IMR-90 (cell line): ENCODE results near the gene PLXDC1. TPM values are rescaled to one million over a fixed set of nuclear protein-coding genes. Genes with fewer than 3 reads are reported as not detected.

ENCODE experiments used
- ATAC-seq: fragments of 200-7000 bp; cut with Tn5 transposase; 2 replicates; pipeline ENCODE4 v1.9.1; 2020; ENCODE audit warnings: low read depth, mild to moderate bottlenecking, moderate library complexity
- BruUV-seq: library from RNA; stranded (reverse); fragments of 400-500 nt; replicated peaks from 2 replicates; lab custom pipeline; 2021; lab: Mats Ljungman, UMichigan
- CTCF ChIA-PET: fragments of 300-600 bp; formaldehyde crosslinking; extraction: SDS; loops from one replicate; lab custom pipeline; 2021; ENCODE audit warnings: antibody characterized with exemption; lab: Yijun Ruan, JAX
- POLR2A ChIA-PET: fragments of 300-600 bp; sonication (Branson Sonifier 250); formaldehyde crosslinking; loops from one replicate; lab custom pipeline; 2022; ENCODE audit warnings: antibody characterized with exemption; ENCODE audit not compliant: unreplicated experiment; lab: Charles Lee
- DNase-seq: peaks from one replicate; pipeline ENCODE4 v3.0.0; 2013
- H2AFZ ChIP-seq: replicated peaks from 2 replicates; pipeline ENCODE3; 2013; ENCODE audit warnings: low read length, mild to moderate bottlenecking; ENCODE audit not compliant: poor library complexity
- H2AK5ac ChIP-seq: 2 replicates; pipeline ENCODE4 v1.6.1; 2013; ENCODE audit warnings: low read depth, low read length, inconsistent platforms
- H2AK9ac ChIP-seq: replicated peaks from 2 replicates; pipeline ENCODE3; 2013; ENCODE audit warnings: mild to moderate bottlenecking, low read depth, low read length, moderate library complexity; ENCODE audit not compliant: poor library complexity
- H2BK120ac ChIP-seq: 2 replicates; pipeline ENCODE4 v1.6.1; 2013; ENCODE audit warnings: low read depth, low read length, inconsistent platforms
- H2BK15ac ChIP-seq: 3 replicates; pipeline ENCODE4 v1.6.1; 2013; ENCODE audit warnings: low read depth, low read length, inconsistent platforms
- H2BK20ac ChIP-seq: 2 replicates; pipeline ENCODE4 v1.6.1; 2013; ENCODE audit warnings: low read depth, mild to moderate bottlenecking, inconsistent platforms, low read length, moderate library complexity
- H2BK5ac ChIP-seq: 2 replicates; pipeline ENCODE4 v1.6.1; 2013; ENCODE audit warnings: mild to moderate bottlenecking, low read depth, low read length, inconsistent platforms; ENCODE audit not compliant: poor library complexity, severe bottlenecking
- H3K14ac ChIP-seq: replicated peaks from 2 replicates; pipeline ENCODE4 v1.6.1; 2013; ENCODE audit warnings: low read depth, low read length, inconsistent platforms
- H3K18ac ChIP-seq: 2 replicates; pipeline ENCODE4 v1.6.1; 2013; ENCODE audit warnings: low read depth, low read length, control low read depth
- H3K23ac ChIP-seq: 2 replicates; pipeline ENCODE4 v1.6.1; 2013; ENCODE audit warnings: low read depth, low read length, inconsistent platforms
- H3K27ac ChIP-seq: 2 replicates; pipeline ENCODE4 v1.5.1; 2013; ENCODE audit warnings: mild to moderate bottlenecking, control low read depth, low read length; ENCODE audit not compliant: insufficient read depth
- H3K27me3 ChIP-seq: 2 replicates; pipeline ENCODE4 v1.6.1; 2013; ENCODE audit warnings: low read length; ENCODE audit not compliant: control insufficient read depth, insufficient read depth
- H3K36me3 ChIP-seq: 2 replicates; pipeline ENCODE4 v1.6.1; 2013; ENCODE audit warnings: low read length, mixed read lengths; ENCODE audit not compliant: control insufficient read depth, insufficient read depth
- H3K4ac ChIP-seq: 2 replicates; pipeline ENCODE4 v1.6.1; 2013; ENCODE audit warnings: low read depth, low read length, inconsistent platforms
- H3K4me1 ChIP-seq: 2 replicates; pipeline ENCODE4 v1.6.1; 2013; ENCODE audit warnings: low read length, mixed read lengths; ENCODE audit not compliant: control insufficient read depth, insufficient read depth
- H3K4me2 ChIP-seq: 2 replicates; pipeline ENCODE4 v1.6.1; 2013; ENCODE audit warnings: low read depth, mild to moderate bottlenecking, control low read depth, low read length, moderate library complexity
- H3K4me3 ChIP-seq: 2 replicates; pipeline ENCODE4 v1.5.1; 2013; ENCODE audit warnings: low read depth, mild to moderate bottlenecking, control low read depth, low read length, moderate library complexity; ENCODE audit not compliant: insufficient read depth
- H3K56ac ChIP-seq: 2 replicates; pipeline ENCODE4 v1.6.1; 2013; ENCODE audit warnings: low read length, inconsistent platforms; ENCODE audit not compliant: insufficient read depth; ENCODE audit errors: extremely low read depth
- H3K79me1 ChIP-seq, 2 experiments: 2 replicates each; pipeline ENCODE4 v1.6.1; 2013; ENCODE audit warnings: low read length in 2 of 2, inconsistent platforms in 1 of 2, low read depth in 1 of 2
- H3K9ac ChIP-seq: 2 replicates; pipeline ENCODE4 v1.6.1; 2013; ENCODE audit warnings: low read depth, low read length, control low read depth
- H3K9me1 ChIP-seq: 2 replicates; pipeline ENCODE4 v1.6.1; 2013; ENCODE audit warnings: low read length, inconsistent platforms; ENCODE audit not compliant: insufficient read depth
- H3K9me3 ChIP-seq: 2 replicates; pipeline ENCODE4 v1.6.1; 2013; ENCODE audit warnings: low read length; ENCODE audit not compliant: control insufficient read depth, insufficient read depth
- H4K20me1 ChIP-seq: 2 replicates; pipeline ENCODE4 v1.6.1; 2013; ENCODE audit warnings: low read length, inconsistent platforms; ENCODE audit not compliant: insufficient read depth
- H4K5ac ChIP-seq: 2 replicates; pipeline ENCODE4 v1.6.1; 2013; ENCODE audit warnings: mild to moderate bottlenecking, low read depth, low read length, control low read depth
- H4K8ac ChIP-seq, 2 experiments: 2 replicates each; pipeline ENCODE4 v1.6.1; 2013; ENCODE audit warnings: low read depth in 2 of 2, low read length in 2 of 2, control low read depth in 1 of 2, inconsistent platforms in 1 of 2
- H4K91ac ChIP-seq: 2 replicates; pipeline ENCODE4 v1.6.1; 2013; ENCODE audit warnings: low read depth, low read length, inconsistent platforms; ENCODE audit not compliant: insufficient read depth
- BHLHE40 ChIP-seq: fragments of 150-350 bp; IDR thresholded peaks from 2 replicates; pipeline ENCODE4 v1.6.1; 2016; ENCODE audit warnings: mild to moderate bottlenecking, low read depth, low read length
- CEBPB ChIP-seq: IDR thresholded peaks from 2 replicates; pipeline ENCODE4 v1.6.1; 2012; ENCODE audit warnings: low read depth, low read length, improper control_type of control experiment
- CHD1 ChIP-seq: IDR thresholded peaks from 2 replicates; pipeline ENCODE4 v1.6.1; 2012; ENCODE audit warnings: low read depth, low read length, improper control_type of control experiment
- FOS ChIP-seq: fragments of 150-350 bp; IDR thresholded peaks from 2 replicates; pipeline ENCODE4 v1.6.1; 2016; ENCODE audit warnings: low read depth, low read length
- MAFK ChIP-seq: IDR thresholded peaks from 2 replicates; pipeline ENCODE4 v1.6.1; 2012; ENCODE audit warnings: low read depth, low read length, improper control_type of control experiment
- MAZ ChIP-seq: IDR thresholded peaks from 2 replicates; pipeline ENCODE4 v1.6.1; 2012; ENCODE audit warnings: low read depth, mild to moderate bottlenecking, low read length, improper control_type of control experiment, moderate library complexity, borderline replicate concordance
- RCOR1 ChIP-seq: IDR thresholded peaks from 2 replicates; pipeline ENCODE4 v1.6.1; 2012; ENCODE audit warnings: mild to moderate bottlenecking, low read length, improper control_type of control experiment; ENCODE audit not compliant: insufficient replicate concordance
- SMC3 ChIP-seq: fragments of 150-350 bp; IDR thresholded peaks from 2 replicates; pipeline ENCODE4 v1.6.1; 2016; ENCODE audit warnings: low read depth, mild to moderate bottlenecking, antibody characterized with exemption, low read length, moderate library complexity
- WGBS, 2 experiments: methylation state at CpG; one replicate each; pipeline versions ENCODE4 v1.1.5 to v1.1.7; 2013; ENCODE audit warnings: missing lambda C conversion rate in 2 of 2; ENCODE audit not compliant: insufficient read length in 1 of 2; ENCODE audit errors: extremely low coverage in 2 of 2; 5-methylcytosine and 5-hydroxymethylcytosine counted together
- dilution Hi-C: fragments of 300-500 bp; cut with HindIII; formaldehyde crosslinking; loops from one replicate; pipeline ENCODE4 v1.14.3; 2018; ENCODE audit warnings: low sequenced_read_pairs; ENCODE audit not compliant: unreplicated experiment
- in situ Hi-C: fragments of 300-500 bp; cut with MboI; formaldehyde crosslinking; loops from 3 replicates; pipeline ENCODE4 v1.14.3; 2019; ENCODE audit warnings: low sequenced_read_pairs, inconsistent platforms, mixed read lengths
- intact Hi-C: fragments of 100-400 bp; cut with micrococcal nuclease; formaldehyde crosslinking; loops from 2 replicates; pipeline ENCODE4 v1.10.0; 2022
- polyA plus RNA-seq, 3 experiments: library from polyadenylated mRNA; depleted of rRNA; stranded (reverse); fragments of >200 nt; gene quantifications; 2 replicates each; pipeline ENCODE4 v1.2.3, GENCODE V29; 2012; ENCODE audit warnings: low replicate concordance in 1 of 3
- total RNA-seq: library from RNA; depleted of rRNA; stranded (reverse); fragments of >200 nt; gene quantifications from 2 replicates; pipeline ENCODE4 v1.2.3, GENCODE V29; 2012
- TF ChIP-seq, protein P1 (sequence below): conservative IDR thresholded peaks from 2 replicates; pipeline ENCODE4 v1.5.1; 2012; ENCODE audit warnings: mild to moderate bottlenecking, low read depth, low read length, improper control_type of control experiment
- TF ChIP-seq, protein P2 (sequence below): fragments of 150-350 bp; IDR thresholded peaks from 2 replicates; pipeline ENCODE4 v1.6.1; 2017; ENCODE audit warnings: mild to moderate bottlenecking, antibody characterized with exemption, low read length, low read depth

PLXDC1 gene
- total and polyA plus RNA-seq, 2 of the 4 experiments (the other 2 are of a cell fraction) = under 0.01 to 0.50 TPM

DNA sequence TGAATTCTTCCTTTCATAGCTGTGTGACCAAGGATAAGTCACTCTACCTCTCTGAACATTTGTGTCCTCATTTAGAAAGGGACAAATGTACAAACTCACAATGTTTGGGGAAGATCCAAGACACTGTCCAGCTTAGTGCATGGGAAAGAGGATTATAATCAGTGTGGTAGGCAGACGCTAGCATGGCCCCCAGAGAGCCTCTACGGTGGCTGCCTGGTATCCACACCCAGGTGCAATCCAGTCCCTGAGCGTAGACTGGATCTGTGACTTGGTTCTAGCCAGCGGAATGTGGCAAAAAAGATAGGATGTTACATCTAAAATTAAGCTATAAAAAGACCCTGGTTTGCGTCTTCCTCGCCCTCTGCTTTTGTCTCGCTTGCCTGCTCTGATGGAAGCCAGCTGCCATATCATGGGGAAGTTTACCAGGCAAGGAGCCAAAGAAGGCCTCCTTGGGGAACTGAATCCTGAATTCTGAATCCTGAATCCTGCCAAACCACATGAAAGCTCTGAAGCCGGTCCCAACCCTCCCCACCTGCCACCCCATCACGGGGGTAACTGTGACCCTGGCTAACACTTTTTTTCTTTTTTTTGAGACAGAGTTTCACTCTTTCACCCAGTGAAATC is 51.7 kb downstream of the PLXDC1 start:
- DNase-seq (peak; percentile 62), ATAC-seq (no peak)
- Histone ChIP-seq H3K18ac (no peak overlapping the region), H2BK15ac (no peak overlapping the region), H4K5ac (no peak overlapping the region), H4K91ac (no peak overlapping the region), H2AK9ac (no peak overlapping the region), H3K23ac (0 out of 2 replicates have a peak overlapping the region, but pooled peaks have one; percentile 0), H3K27me3 (peaks cover 26% of the 10 kb centered on the region), H3K14ac (no peak overlapping the region), H3K36me3 (no peaks in the 10 kb centered on the region), H4K8ac (no peak overlapping the region), H3K79me1 (no peaks in the 10 kb centered on the region), H3K9me1 (no peaks in the 10 kb centered on the region; the same call in 1 of the 2 replicates), H4K20me1 (no peaks in the 10 kb centered on the region), H3K4ac (no peak overlapping the region), H3K27ac (no peak overlapping the region), H3K4me3 (no peak overlapping the region), H3K9me3 (no peaks in the 10 kb centered on the region), H2AK5ac (no peak overlapping the region), H3K4me1 (peaks cover 8% of the 10 kb centered on the region; the same call in 1 of the 2 replicates), H2BK5ac (no peak overlapping the region), H2BK20ac (no peak overlapping the region), H2BK120ac (no peak overlapping the region), H2AFZ (no peak overlapping the region), H3K4me2 (peak overlapping the region; percentile 52; the same call in 1 of the 2 replicates), H3K56ac (no peak overlapping the region), H3K9ac (no peak overlapping the region)
- BruUV-seq = no TSS peak
- POLR2A ChIA-PET = no interaction called here
- CTCF ChIA-PET = no interaction called here
- dilution Hi-C loops = no loop called here
- in situ Hi-C loops = no loop called here
- intact Hi-C loops = no loop called here
- TF ChIP-seq, protein P1, sequence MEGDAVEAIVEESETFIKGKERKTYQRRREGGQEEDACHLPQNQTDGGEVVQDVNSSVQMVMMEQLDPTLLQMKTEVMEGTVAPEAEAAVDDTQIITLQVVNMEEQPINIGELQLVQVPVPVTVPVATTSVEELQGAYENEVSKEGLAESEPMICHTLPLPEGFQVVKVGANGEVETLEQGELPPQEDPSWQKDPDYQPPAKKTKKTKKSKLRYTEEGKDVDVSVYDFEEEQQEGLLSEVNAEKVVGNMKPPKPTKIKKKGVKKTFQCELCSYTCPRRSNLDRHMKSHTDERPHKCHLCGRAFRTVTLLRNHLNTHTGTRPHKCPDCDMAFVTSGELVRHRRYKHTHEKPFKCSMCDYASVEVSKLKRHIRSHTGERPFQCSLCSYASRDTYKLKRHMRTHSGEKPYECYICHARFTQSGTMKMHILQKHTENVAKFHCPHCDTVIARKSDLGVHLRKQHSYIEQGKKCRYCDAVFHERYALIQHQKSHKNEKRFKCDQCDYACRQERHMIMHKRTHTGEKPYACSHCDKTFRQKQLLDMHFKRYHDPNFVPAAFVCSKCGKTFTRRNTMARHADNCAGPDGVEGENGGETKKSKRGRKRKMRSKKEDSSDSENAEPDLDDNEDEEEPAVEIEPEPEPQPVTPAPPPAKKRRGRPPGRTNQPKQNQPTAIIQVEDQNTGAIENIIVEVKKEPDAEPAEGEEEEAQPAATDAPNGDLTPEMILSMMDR = no peak
- TF ChIP-seq RCOR1 = no peak
- TF ChIP-seq MAFK = no peak
- TF ChIP-seq BHLHE40 = no peak
- TF ChIP-seq, protein P2, sequence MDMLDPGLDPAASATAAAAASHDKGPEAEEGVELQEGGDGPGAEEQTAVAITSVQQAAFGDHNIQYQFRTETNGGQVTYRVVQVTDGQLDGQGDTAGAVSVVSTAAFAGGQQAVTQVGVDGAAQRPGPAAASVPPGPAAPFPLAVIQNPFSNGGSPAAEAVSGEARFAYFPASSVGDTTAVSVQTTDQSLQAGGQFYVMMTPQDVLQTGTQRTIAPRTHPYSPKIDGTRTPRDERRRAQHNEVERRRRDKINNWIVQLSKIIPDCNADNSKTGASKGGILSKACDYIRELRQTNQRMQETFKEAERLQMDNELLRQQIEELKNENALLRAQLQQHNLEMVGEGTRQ = no peak
- no peak for TF ChIP-seq MAZ
- no peak for TF ChIP-seq SMC3
- TF ChIP-seq FOS = no peak
- TF ChIP-seq CHD1 = no peak
- no peak for TF ChIP-seq CEBPB
- whole genome bisulfite sequencing, 2 experiments = no CpG with 5 or more reads among the region's 9 CpGs
